ENCODE data around the gene HOXB5.

Gene HOXB5

GRCh38 chr17:48569674-48570324 lies 23.8 kb downstream of the HOXB5 start:
- DNase-seq (ENCODE audit: extremely low read depth, low read depth) = no peak
- TF ChIP-seq, protein P1, sequence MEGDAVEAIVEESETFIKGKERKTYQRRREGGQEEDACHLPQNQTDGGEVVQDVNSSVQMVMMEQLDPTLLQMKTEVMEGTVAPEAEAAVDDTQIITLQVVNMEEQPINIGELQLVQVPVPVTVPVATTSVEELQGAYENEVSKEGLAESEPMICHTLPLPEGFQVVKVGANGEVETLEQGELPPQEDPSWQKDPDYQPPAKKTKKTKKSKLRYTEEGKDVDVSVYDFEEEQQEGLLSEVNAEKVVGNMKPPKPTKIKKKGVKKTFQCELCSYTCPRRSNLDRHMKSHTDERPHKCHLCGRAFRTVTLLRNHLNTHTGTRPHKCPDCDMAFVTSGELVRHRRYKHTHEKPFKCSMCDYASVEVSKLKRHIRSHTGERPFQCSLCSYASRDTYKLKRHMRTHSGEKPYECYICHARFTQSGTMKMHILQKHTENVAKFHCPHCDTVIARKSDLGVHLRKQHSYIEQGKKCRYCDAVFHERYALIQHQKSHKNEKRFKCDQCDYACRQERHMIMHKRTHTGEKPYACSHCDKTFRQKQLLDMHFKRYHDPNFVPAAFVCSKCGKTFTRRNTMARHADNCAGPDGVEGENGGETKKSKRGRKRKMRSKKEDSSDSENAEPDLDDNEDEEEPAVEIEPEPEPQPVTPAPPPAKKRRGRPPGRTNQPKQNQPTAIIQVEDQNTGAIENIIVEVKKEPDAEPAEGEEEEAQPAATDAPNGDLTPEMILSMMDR (IDR thresholded peaks at IDR 0.05; ENCODE audit: low read depth, low read length, missing control alignments) = no peak
- H3K4me3 ChIP-seq (replicated peaks; ENCODE audit: low read depth, low read length) = no peak overlapping the region

GRCh38 chr17:48569240-48569582 lies 24.4 kb downstream of the HOXB5 start:
- no peak overlapping the region for H3K4me3 ChIP-seq (replicated peaks; ENCODE audit: low read depth, low read length)
- TF ChIP-seq, protein P1 (IDR thresholded peaks at IDR 0.05; ENCODE audit: low read depth, low read length, missing control alignments) = no peak

GRCh38 chr17:48568499-48569239 lies 24.9 kb downstream of the HOXB5 start:
- DNase-seq (ENCODE audit: extremely low read depth, low read depth) = no peak
- H3K4me3 ChIP-seq (replicated peaks; ENCODE audit: low read depth, low read length) = no peak overlapping the region
- TF ChIP-seq, protein P1 (IDR thresholded peaks at IDR 0.05; ENCODE audit: low read depth, low read length, missing control alignments) = no peak

More at GRCh38 chr17:48569240-48569582, 24.4 kb downstream of the HOXB5 start:
- no peak for DNase-seq (ENCODE audit: extremely low read depth, low read depth)

GRCh38 chr17:48567646-48568354 lies 25.8 kb downstream of the HOXB5 start:
- no peak for DNase-seq (ENCODE audit: extremely low read depth, low read depth)
- TF ChIP-seq, protein P1 (IDR thresholded peaks at IDR 0.05; ENCODE audit: low read depth, low read length, missing control alignments) = no peak
- H3K4me3 ChIP-seq (replicated peaks; ENCODE audit: low read depth, low read length) = no peak overlapping the region

DNA sequence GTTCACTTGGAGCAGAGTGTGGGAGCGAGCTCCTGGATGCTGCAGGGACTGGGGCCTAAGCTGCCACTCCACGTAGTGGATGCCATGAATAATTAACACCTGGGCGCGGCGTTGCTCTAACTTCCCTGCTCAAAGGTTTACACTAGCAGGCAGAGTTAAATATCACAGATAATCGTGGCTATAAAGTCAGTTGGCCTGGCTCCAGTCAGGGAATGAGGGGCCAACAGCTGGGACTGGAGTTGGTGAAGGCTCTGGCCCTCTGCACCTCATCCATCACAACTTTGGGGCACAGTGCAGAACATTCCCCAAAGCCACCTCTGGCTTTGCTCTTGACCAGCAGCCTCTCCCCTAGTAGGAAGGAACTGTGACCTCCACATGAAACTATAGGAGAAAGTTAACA lies 26.4 kb downstream of the HOXB5 start:
- H3K4me3 ChIP-seq (replicated peaks; ENCODE audit: low read depth, low read length) = no peak overlapping the region
- DNase-seq (ENCODE audit: extremely low read depth, low read depth) = no peak
- TF ChIP-seq, protein P1 (IDR thresholded peaks at IDR 0.05; ENCODE audit: low read depth, low read length, missing control alignments) = no peak

DNA sequence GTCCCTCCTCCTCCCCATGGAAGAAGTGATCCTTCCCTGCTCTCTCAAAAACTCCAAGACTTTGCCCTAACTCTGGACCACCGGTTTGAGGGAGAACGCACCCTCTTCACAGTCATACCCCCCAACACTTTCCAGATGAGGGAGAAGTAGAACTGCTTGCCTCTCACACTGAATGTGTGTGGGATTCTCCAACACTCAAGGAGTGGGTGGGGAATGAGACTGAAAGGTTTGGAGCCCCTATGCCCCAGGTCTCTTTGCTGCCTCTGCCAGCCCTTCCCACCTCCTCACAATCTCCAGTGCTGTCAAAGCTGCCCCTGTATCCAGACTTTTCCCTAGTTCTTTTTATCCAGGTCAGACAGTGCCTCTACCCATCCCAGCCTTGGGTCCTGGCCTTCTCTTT lies 26.9 kb downstream of the HOXB5 start:
- no peak overlapping the region for H3K4me3 ChIP-seq (replicated peaks; ENCODE audit: low read depth, low read length)
- TF ChIP-seq, protein P1 (IDR thresholded peaks at IDR 0.05; ENCODE audit: low read depth, low read length, missing control alignments) = no peak
- DNase-seq (ENCODE audit: extremely low read depth, low read depth) = no peak
